Nephron progenitor cell (in vitro differentiated cells): ENCODE results near the gene MSH5.

Source experiments
- DNase-seq: peaks from one replicate; pipeline ENCODE4 v3.0.0; 2021
- H3K27ac Mint-ChIP-seq: 2 replicates; pipeline ENCODE4 v1.8.0; 2021; ENCODE audit warnings: mild to moderate bottlenecking, moderate library complexity, mixed read lengths
- H3K27me3 Mint-ChIP-seq: 2 replicates; pipeline ENCODE4 v1.8.0; 2021; ENCODE audit warnings: mild to moderate bottlenecking, low read depth, mixed read lengths; ENCODE audit not compliant: poor library complexity
- H3K36me3 Mint-ChIP-seq: 2 replicates; pipeline ENCODE4 v1.8.0; 2021; ENCODE audit warnings: low read depth, mixed read lengths
- H3K4me1 Mint-ChIP-seq: 2 replicates; pipeline ENCODE4 v1.8.0; 2021; ENCODE audit warnings: mixed read lengths
- H3K4me3 Mint-ChIP-seq: 2 replicates; pipeline ENCODE4 v1.8.0; 2021; ENCODE audit warnings: mild to moderate bottlenecking, moderate library complexity, mixed read lengths
- H3K9me3 Mint-ChIP-seq: 2 replicates; pipeline ENCODE4 v1.8.0; 2021; ENCODE audit warnings: mild to moderate bottlenecking, moderate library complexity, mixed read lengths
- CTCF ChIP-seq: fragments of 200-600 bp; sonication (generic); IDR thresholded peaks from 2 replicates; pipeline ENCODE4 v1.5.0; 2021; ENCODE audit warnings: antibody characterized with exemption

Gene MSH5

GRCh38 chr6:31750411-31751022 is 10.7 kb downstream of the MSH5 start:
- TF ChIP-seq CTCF, result no peak
- Mint-ChIP-seq H3K4me3 (no peak overlapping the region), H3K36me3 (peaks cover 12% of the 10 kb centered on the region), H3K27ac (no peak overlapping the region), H3K27me3 (no peaks in the 10 kb centered on the region), H3K9me3 (no peaks in the 10 kb centered on the region), H3K4me1 (peaks cover 10% of the 10 kb centered on the region)
- DNase-seq, result no peak

- Mint-ChIP-seq H3K9me3 (no peaks in the 10 kb centered on the region), H3K27me3 (peaks cover 4% of the 10 kb centered on the region), H3K27ac (peak overlapping the region; percentile 21), H3K4me3 (no peak overlapping the region), H3K36me3 (peaks cover 5% of the 10 kb centered on the region), H3K4me1 (no peaks in the 10 kb centered on the region)
- DNase-seq, result no peak
- no peak for TF ChIP-seq CTCF
Observed at GRCh38 chr6:31752739-31753319, 13.0 kb downstream of the MSH5 start.

- DNase-seq, result no peak
- H3K4me3 Mint-ChIP-seq, result no peak overlapping the region
- no peaks in the 10 kb centered on the region for H3K9me3 Mint-ChIP-seq
- TF ChIP-seq CTCF, result no peak
- H3K27ac Mint-ChIP-seq, result no peak overlapping the region
- peaks cover 10% of the 10 kb centered on the region for H3K27me3 Mint-ChIP-seq
- peaks cover 20% of the 10 kb centered on the region for H3K4me1 Mint-ChIP-seq
- H3K36me3 Mint-ChIP-seq, result peaks cover 43% of the 10 kb centered on the region
Observed at GRCh38 chr6:31758281-31758680, 18.5 kb downstream of the MSH5 start.

- Mint-ChIP-seq H3K4me1 (peaks cover 35% of the 10 kb centered on the region), H3K27me3 (peaks cover 13% of the 10 kb centered on the region), H3K27ac (peak overlapping the region; percentile 24), H3K36me3 (peaks cover 52% of the 10 kb centered on the region), H3K9me3 (no peaks in the 10 kb centered on the region), H3K4me3 (no peak overlapping the region)
- TF ChIP-seq CTCF, result no peak
- DNase-seq, result no peak
Observed at GRCh38 chr6:31760790-31761189, 21.0 kb downstream of the MSH5 start.

GRCh38 chr6:31761343-31761742 is 21.5 kb downstream of the MSH5 start:
- Mint-ChIP-seq H3K4me1 (peaks cover 36% of the 10 kb centered on the region), H3K27ac (no peak overlapping the region), H3K27me3 (peaks cover 11% of the 10 kb centered on the region), H3K9me3 (no peaks in the 10 kb centered on the region), H3K4me3 (no peak overlapping the region), H3K36me3 (peaks cover 52% of the 10 kb centered on the region)
- DNase-seq, result no peak
- no peak for TF ChIP-seq CTCF

GRCh38 chr6:31762356-31762755 is 22.6 kb downstream of the MSH5 start, which contains the start of gene SAPCD1:
SAPCD1 (plus strand) TSS chr6:31762656; CDS start chr6:31763055, 399 bp downstream.
- no peak for TF ChIP-seq CTCF
- H3K4me3 Mint-ChIP-seq, result no peak within 1 kb of the TSS
- DNase-seq, result no peak
- H3K9me3 Mint-ChIP-seq, result no peaks in the 10 kb centered on the region
- H3K36me3 Mint-ChIP-seq, result peaks cover 52% of the 10 kb centered on the region
- H3K27me3 Mint-ChIP-seq, result peaks cover 11% of the 10 kb centered on the region
- H3K27ac Mint-ChIP-seq, result peak within 1 kb of the TSS; percentile 33
- H3K4me1 Mint-ChIP-seq, result peaks cover 47% of the 10 kb centered on the region
